A673 (cell line): ENCODE data around the gene ADCY3.

Source experiments
- CTCF ChIP-seq: fragments of 300-800, 200-600 bp; sonication (generic); conservative IDR thresholded peaks from 2 replicates; pipeline ENCODE4 v1.5.1; 2017; ENCODE audit warnings: low read depth, mild to moderate bottlenecking, antibody characterized with exemption, low read length, moderate library complexity, mixed read lengths
- EZH2 ChIP-seq: fragments of 200-600 bp; sonication (generic); IDR thresholded peaks from 2 replicates; pipeline ENCODE4 v1.6.1; 2017; ENCODE audit warnings: borderline replicate concordance, low read depth, mild to moderate bottlenecking, mixed read lengths, antibody characterized with exemption, low read length; ENCODE audit not compliant: poor library complexity, severe bottlenecking

GRCh38 chr2:24860631-24861030 lies 59.4 kb downstream of the ADCY3 start:
- no peak for TF ChIP-seq CTCF
- no peak for TF ChIP-seq EZH2
